ENCODE measurements around the gene ZBTB44.

Gene ZBTB44

DNA sequence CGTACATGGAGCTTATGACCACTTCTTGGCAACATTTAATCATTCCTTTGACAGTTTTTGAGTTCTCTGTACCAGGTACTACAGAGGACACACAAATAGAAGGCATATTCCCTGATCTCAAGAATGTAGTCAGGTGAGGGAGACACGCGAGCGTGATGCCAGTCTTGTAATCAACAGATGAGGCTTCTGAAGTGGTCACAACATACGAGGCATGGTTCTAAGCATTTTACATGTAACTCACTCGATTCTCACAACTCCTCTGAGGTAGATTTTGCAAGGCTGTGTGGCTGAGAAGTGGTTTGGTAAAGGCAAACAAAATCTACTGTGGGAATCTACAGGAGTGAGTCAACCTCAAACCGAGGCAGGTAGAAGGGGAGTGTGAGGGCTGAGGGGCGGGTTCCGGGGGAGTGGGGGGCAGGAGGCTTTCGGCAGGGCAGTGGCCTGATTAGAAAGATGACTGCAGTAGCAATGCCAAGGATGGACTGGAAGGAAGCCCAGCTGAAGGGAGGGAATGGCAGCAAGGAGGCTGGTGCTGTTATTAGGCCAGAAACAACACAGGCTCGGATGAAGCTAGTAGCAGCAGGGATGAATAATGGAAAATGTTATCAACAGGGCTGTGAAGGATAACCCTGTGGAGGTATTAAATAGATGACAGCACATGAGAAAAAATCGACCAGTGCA, 91.3 kb downstream of the ZBTB44 start:
- Mint-ChIP-seq H3K9me3 (no peaks in the 10 kb centered on the region), H3K4me1 (ENCODE audit: low read depth) (no peaks in the 10 kb centered on the region), H3K36me3 (ENCODE audit: low read depth) (peaks cover 6% of the 10 kb centered on the region), H3K27ac (no peak overlapping the region), H3K4me3 (no peak overlapping the region), H3K27me3 (no peaks in the 10 kb centered on the region)
- intact Hi-C loops (cut with micrococcal nuclease): no loop called here

DNA sequence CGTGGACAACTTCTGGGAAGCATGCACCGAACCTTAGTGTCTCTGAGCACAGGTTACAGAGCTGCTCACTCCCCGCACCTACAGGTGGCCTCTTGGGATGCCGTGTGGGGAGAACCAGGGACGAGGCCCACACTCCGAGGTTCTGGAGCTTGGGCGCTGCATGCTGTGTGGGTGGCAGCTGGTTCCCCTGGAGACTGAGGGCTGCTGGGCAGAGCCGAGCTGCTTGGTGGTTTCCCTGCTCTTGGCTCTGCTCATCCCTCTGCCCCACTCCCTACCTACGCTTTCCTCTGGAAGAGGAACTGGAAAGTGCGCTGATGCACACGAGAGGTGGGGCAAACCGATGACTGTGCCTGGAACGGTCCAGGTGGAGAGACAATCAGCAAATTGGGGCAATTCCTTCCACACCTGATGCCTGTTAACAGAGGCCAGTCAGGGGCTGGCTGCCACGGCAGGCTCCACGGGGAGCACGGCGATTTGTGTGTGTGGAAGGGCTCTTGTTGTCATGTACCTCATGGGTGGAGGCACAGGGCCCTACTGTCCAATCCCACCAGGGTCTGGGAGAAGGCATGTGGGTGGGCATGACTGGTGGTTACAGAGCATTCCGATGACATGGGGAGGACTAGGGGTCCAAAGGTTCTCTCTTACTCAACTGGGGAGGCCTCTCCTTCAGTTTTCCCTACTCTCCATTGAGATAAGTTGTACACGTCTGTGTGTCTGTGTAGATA, 94.2 kb downstream of the ZBTB44 start:
- H3K4me1 Mint-ChIP-seq (ENCODE audit: low read depth): no peaks in the 10 kb centered on the region
- no peak overlapping the region for H3K4me3 Mint-ChIP-seq
- H3K27me3 Mint-ChIP-seq: peaks cover 5% of the 10 kb centered on the region
- H3K27ac Mint-ChIP-seq: no peak overlapping the region
- H3K9me3 Mint-ChIP-seq: no peaks in the 10 kb centered on the region
- H3K36me3 Mint-ChIP-seq (ENCODE audit: low read depth): peaks cover 2% of the 10 kb centered on the region
- intact Hi-C loops (cut with micrococcal nuclease): no loop called here

DNA sequence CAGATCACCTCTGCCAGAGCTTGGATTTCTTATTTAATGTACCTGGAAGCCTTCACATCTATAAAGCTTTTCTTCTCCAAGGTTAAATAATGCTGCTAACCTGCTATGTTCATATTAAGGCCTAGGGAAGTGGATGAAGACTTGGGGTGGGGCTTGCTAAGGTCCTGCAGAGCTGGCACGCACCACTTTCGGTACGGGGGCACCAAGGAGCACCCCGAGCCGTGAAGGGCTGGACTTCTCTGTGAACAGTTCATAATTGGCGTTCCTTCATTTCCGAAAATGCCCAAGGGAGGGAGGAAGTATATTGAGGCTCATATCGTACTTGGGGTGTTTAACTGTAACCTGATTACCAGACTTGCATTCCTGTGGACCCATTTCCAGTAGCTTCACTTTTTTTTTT, 95.6 kb downstream of the ZBTB44 start:
- Mint-ChIP-seq H3K4me3 (no peak overlapping the region), H3K4me1 (ENCODE audit: low read depth) (no peaks in the 10 kb centered on the region), H3K27me3 (peaks cover 10% of the 10 kb centered on the region), H3K36me3 (ENCODE audit: low read depth) (no peaks in the 10 kb centered on the region), H3K9me3 (no peaks in the 10 kb centered on the region), H3K27ac (no peak overlapping the region)
- intact Hi-C loops (cut with micrococcal nuclease): no loop called here

DNA sequence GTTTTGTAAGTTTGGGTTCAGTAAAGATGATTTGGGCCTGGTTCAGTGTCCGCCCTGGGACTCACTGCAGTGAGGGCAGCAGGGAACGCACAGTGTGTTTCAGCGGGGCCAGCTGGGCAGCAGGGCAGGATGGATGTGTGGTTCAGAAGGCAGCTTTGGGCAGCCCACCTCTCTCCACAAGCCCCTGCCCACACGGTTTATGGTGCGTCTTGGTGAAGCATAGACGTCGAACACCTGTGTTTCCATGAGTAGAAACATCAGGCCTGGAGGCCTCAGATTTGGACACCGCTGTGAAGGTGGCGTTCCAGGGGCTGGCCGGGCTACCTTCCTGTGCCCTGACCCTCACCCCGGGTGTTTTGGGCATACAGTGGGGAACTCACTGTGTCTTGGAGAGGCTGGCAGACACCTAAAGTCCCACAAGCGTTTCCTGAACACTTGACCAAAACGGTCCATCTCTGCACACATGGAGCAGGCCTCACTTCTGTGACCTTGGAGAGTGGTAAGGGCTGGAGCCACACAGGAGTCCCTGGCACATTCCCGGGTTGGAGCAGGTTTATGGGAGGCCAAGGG, 96.1 kb downstream of the ZBTB44 start:
- H3K36me3 Mint-ChIP-seq (ENCODE audit: low read depth): no peaks in the 10 kb centered on the region
- H3K27me3 Mint-ChIP-seq: peaks cover 10% of the 10 kb centered on the region
- H3K9me3 Mint-ChIP-seq: no peaks in the 10 kb centered on the region
- H3K4me3 Mint-ChIP-seq: no peak overlapping the region
- intact Hi-C loops (cut with micrococcal nuclease): no loop called here
- H3K4me1 Mint-ChIP-seq (ENCODE audit: low read depth): no peaks in the 10 kb centered on the region
- no peak overlapping the region for H3K27ac Mint-ChIP-seq

DNA sequence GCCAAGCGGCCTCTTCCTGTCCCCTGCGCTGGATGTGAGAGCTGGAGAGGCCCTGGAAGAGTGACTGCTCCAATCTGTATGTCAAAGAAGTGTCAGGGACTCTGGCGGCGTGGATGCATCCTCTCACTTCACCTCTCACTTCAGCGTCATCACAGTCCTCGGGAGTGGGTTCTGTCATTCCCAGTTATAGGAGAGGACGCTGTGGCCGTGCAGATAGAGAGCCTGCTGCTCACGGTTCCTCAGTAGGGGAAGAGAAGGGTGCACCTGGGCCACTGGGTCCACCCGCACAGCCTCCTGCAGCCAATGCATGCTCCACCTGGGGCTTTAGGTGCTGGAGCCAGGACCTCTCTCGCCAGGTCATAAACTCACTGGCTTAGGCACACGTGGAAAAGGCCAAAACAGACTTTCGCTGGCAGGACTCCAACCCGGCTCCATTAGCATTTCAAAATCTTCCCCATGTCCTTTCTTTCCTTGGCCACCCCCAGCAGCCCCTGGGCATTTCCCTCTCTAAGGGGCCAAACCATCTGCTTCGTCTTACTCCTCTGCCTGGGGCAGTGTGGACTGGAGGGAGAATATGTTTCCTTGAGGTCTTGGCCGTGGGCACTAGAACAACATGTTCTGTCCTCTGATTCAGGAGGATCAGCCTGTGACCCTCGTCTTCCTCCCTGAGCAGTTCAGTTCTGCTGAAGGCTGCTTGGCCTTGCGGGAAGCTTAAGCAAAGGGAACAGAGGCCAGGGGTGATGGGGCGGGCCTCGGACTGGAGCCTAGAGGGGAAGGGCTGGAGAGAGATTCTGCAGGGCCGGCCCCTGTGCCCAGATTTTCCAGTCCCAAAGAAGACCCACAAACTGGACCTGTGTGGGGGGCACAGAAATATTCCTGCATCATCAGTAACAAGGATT, 97.3 kb downstream of the ZBTB44 start:
- H3K4me1 Mint-ChIP-seq (ENCODE audit: low read depth): no peaks in the 10 kb centered on the region
- no peak overlapping the region for H3K27ac Mint-ChIP-seq
- intact Hi-C loops (cut with micrococcal nuclease): no loop called here
- no peak overlapping the region for H3K4me3 Mint-ChIP-seq
- H3K9me3 Mint-ChIP-seq: no peaks in the 10 kb centered on the region
- H3K36me3 Mint-ChIP-seq (ENCODE audit: low read depth): no peaks in the 10 kb centered on the region
- peaks cover 10% of the 10 kb centered on the region for H3K27me3 Mint-ChIP-seq

DNA sequence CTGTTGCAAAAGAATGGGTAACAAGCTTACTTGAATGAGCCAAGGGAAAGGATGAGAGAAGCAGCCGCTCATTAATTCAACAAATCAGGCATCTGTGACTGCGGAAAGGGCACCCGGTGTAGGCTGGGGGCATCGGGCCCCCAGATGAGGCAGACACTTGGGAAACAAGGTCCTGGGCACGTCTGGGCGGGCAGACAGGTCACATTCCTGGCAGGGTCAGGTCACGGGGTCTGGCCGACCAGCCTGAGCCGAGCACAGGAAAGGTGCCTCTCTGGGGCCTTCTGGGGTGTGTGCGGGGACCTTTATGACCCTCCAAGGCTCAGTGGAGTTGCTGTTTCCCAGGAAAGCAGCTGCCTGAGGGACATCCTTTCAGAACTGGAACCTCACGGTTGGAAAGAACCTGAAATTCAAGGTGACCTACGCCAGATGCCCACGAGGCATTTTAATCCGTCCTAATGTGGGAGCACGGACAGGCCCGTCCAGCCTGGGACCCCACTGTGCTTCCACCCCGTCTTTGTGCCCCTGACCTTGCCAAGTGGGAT, 98.1 kb downstream of the ZBTB44 start:
- H3K9me3 Mint-ChIP-seq: no peaks in the 10 kb centered on the region
- H3K4me1 Mint-ChIP-seq (ENCODE audit: low read depth): no peaks in the 10 kb centered on the region
- H3K27me3 Mint-ChIP-seq: peaks cover 10% of the 10 kb centered on the region
- H3K4me3 Mint-ChIP-seq: no peak overlapping the region
- H3K27ac Mint-ChIP-seq: no peak overlapping the region
- H3K36me3 Mint-ChIP-seq (ENCODE audit: low read depth): no peaks in the 10 kb centered on the region
- intact Hi-C loops (cut with micrococcal nuclease): no loop called here

DNA sequence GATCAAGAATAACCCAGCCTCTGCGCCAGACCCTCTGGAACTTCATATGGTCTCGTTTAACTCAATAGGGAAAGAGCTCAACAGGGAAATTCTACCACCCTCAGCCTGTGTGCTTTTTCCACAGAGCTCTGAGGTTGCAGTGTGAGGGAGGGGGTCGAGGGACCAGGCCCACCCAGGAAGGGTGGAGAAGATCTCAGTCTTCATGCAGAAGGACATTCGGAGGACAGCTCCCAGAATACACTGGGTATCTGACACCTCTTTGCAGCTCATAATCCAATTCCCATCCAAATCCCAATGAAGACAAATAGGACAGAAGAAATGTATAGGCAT, 98.5 kb downstream of the ZBTB44 start:
- Mint-ChIP-seq H3K4me1 (ENCODE audit: low read depth) (no peaks in the 10 kb centered on the region), H3K27ac (no peak overlapping the region), H3K27me3 (peaks cover 10% of the 10 kb centered on the region), H3K4me3 (no peak overlapping the region), H3K9me3 (no peaks in the 10 kb centered on the region), H3K36me3 (ENCODE audit: low read depth) (no peaks in the 10 kb centered on the region)
- intact Hi-C loops (cut with micrococcal nuclease): no loop called here

DNA sequence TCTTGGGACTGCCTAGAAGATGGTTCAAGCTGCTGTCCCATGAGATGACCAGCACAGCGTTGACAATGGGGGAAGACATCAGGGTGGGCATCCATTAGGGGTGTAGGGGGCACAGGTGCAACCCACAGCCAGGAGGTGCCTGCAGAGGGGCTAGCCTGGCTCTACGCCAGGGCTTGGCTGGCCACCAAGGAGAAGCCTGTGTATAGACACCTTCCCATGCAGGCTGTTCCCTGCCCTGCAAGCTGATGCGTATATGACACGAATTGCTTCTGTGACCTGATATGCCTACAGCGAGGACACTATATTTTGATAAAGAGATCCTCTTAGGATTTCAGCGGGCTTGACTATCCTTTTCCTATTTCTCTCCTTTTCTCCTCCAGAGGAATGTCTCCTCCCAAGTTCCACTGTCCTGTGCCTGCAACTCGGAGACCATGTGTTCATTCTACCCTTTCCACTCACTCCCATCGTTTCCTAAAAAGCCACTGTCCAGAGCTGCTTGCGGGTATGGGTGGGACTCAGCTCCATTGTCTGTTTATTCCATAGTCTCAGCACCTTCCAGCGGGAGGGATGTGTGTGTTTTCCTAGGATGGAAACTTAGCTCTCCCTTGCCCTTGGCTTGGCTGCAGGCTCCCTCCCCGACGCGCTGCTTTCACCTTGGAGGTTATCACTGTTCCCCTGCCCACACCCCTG, 99.0 kb downstream of the ZBTB44 start:
- Mint-ChIP-seq H3K36me3 (ENCODE audit: low read depth) (no peaks in the 10 kb centered on the region), H3K27ac (no peak overlapping the region), H3K9me3 (no peaks in the 10 kb centered on the region), H3K27me3 (peaks cover 10% of the 10 kb centered on the region), H3K4me3 (no peak overlapping the region), H3K4me1 (ENCODE audit: low read depth) (no peaks in the 10 kb centered on the region)
- intact Hi-C loops (cut with micrococcal nuclease): no loop called here

DNA sequence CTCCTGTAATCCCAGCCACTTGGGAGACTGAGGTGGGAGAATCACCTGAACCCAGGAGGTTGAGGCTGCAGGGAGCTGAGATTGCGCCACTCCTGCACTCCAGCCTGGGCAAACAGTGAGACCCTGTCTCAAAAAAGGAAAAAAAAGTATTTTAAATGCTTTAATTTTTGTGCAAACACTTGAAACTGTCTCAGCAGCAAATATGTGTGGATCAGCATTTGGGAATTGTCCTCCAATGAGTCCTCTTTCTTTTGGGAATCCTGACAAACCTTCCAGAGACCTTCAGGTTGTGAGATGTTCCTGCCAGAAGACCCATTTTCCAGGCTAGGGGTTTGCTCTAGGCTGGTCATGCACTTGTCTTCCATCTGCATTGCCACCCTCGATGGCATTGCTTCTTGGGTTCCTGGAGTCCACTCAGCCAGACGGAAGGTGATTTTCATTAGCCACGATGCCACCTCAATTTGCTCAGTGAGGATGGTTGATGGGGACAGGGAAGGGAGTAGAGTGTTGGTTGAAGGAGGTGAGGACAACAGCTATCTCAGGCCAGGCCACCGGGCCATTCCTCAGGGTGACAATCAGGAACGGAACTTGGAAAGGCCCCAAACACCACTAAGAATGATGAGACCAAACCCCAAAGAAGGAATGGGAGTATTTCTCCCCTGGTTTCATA, 99.7 kb downstream of the ZBTB44 start:
- Mint-ChIP-seq H3K27ac (no peak overlapping the region), H3K27me3 (peaks cover 10% of the 10 kb centered on the region), H3K36me3 (ENCODE audit: low read depth) (no peaks in the 10 kb centered on the region), H3K4me3 (no peak overlapping the region), H3K9me3 (no peaks in the 10 kb centered on the region), H3K4me1 (ENCODE audit: low read depth) (no peaks in the 10 kb centered on the region)
- intact Hi-C loops (cut with micrococcal nuclease): loop anchor here (5.0 kb wide), 1 partner anchor 647 kb away; no protein-coding TSS in a partner anchor

DNA sequence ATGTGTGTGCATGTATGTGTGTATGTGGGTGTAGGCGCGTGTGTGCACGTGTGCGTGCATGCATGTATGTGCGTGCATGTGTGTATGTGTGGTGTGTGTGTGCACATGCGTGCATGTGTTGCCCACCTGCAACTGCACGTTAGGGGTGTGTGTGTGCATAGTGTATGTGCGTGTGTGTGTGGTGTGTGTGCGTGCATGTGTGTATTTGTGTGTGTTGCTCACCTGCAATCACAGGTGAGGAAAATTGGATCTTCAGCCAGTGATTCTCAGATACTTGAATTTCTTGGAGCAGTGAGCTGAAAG, 100.8 kb downstream of the ZBTB44 start:
- H3K4me3 Mint-ChIP-seq: no peak overlapping the region

DNA sequence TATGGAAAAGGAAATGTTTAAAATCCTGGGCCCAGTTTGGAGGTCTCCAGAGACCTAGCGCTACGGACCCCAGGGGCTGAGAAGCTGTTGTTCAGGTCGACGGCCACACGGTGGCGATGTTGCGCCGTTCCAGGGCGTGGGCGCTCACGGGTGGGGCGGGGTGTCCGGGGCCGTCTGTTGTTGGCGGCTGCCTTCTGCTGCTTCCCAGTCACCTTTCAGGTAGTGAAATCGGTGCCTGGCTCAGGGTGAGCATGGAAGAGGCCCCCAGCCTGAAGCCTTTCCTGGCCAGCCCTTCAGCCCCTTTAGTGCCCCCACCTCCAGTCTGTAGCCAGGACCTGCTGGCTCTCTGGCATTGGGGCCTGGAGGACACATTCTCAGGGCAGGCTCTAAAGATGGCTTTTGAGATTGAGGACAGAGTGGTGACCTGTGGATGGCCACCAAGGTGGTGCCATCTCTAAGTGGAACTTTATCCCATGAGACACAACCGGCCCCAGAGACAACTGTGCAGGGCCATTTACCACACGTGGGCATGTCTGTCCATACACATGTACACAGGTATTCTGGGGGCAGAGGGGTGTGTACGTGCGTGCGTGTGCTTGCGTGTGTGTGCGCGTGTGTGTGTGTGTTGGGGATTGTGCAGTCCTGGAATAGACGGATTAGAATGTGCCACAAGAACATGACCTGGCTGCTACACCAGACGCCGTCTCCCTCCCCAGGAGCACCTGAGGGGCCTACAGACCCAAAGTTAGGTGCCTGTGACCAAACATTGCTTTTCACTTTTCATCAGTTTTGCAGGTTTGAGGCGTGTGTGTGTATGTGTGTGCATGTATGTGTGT, 101.4 kb downstream of the ZBTB44 start:
- Mint-ChIP-seq H3K27me3 (peaks cover 10% of the 10 kb centered on the region), H3K4me1 (ENCODE audit: low read depth) (no peaks in the 10 kb centered on the region), H3K27ac (no peak overlapping the region), H3K4me3 (no peak overlapping the region), H3K36me3 (ENCODE audit: low read depth) (peaks cover 4% of the 10 kb centered on the region), H3K9me3 (no peaks in the 10 kb centered on the region)
- intact Hi-C loops (cut with micrococcal nuclease): loop anchor here (2.0 to 5.0 kb wide), 2 partner anchors 219 to 649 kb away; no protein-coding TSS in a partner anchor

More for the DNA sequence above, 100.8 kb downstream of the ZBTB44 start:
- no peaks in the 10 kb centered on the region for H3K36me3 Mint-ChIP-seq (ENCODE audit: low read depth)
- no peaks in the 10 kb centered on the region for H3K9me3 Mint-ChIP-seq
- H3K27me3 Mint-ChIP-seq: peaks cover 10% of the 10 kb centered on the region
- no peak overlapping the region for H3K27ac Mint-ChIP-seq
- intact Hi-C loops (cut with micrococcal nuclease): loop anchor here (2.0 to 5.0 kb wide), 2 partner anchors 219 to 648 kb away; no protein-coding TSS in a partner anchor
- H3K4me1 Mint-ChIP-seq (ENCODE audit: low read depth): no peaks in the 10 kb centered on the region

DNA sequence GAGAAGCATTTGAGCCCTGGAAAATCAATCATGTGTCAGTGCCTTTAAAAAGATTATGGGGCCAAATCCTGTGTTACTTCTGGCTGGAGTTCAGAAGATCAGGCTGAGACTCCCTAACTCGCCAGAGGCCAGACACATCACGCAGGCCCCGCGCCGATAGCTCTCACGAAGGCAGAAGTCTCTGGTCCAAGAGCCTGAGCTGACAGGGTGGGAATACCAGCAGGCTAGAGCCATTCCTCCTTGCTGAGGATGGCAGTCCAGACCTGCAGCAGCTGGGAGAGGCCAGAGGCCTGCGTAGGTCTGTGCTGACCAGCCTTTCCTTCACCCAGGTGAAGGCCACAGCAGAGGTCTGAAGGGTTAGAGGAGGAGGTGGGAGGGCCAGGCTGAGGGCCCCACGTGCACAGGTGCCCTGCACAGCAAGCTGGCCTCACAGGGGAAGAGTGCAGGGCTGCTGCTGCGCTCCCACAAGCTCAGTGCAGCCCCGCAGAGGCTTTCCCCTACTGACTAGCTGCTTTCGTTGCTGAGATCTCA, 102.2 kb downstream of the ZBTB44 start:
- H3K4me1 Mint-ChIP-seq (ENCODE audit: low read depth): no peaks in the 10 kb centered on the region
- H3K4me3 Mint-ChIP-seq: no peak overlapping the region
- intact Hi-C loops (cut with micrococcal nuclease): loop anchor here (2.0 to 5.0 kb wide), 2 partner anchors 220 to 650 kb away; no protein-coding TSS in a partner anchor
- no peaks in the 10 kb centered on the region for H3K9me3 Mint-ChIP-seq
- peaks cover 10% of the 10 kb centered on the region for H3K27me3 Mint-ChIP-seq
- H3K27ac Mint-ChIP-seq: no peak overlapping the region
- peaks cover 8% of the 10 kb centered on the region for H3K36me3 Mint-ChIP-seq (ENCODE audit: low read depth)
